Inferior parietal cortex (tissue), 1 donor: Measurements from ENCODE around the gene B4GALT2.

ENCODE experiments used
- DNase-seq: peaks from one replicate; pipeline ENCODE4 v3.0.0-alpha.2; 2016; ENCODE audit errors: extremely low spot score

Gene B4GALT2

GRCh38 chr1:43978551-43979260 lies at the start of gene B4GALT2:
Gene B4GALT2 (plus strand): TSS chr1:43979210. CDS start chr1:43981161, 1,951 bp downstream.
- no peak for DNase-seq

GRCh38 chr1:43930168-43930948 lies 48.7 kb upstream of the B4GALT2 start:
- DNase-seq, result no peak

- no peak for DNase-seq
Observed at GRCh38 chr1:43930949-43931275, 48.1 kb upstream of the B4GALT2 start.

GRCh38 chr1:43931711-43932660 lies 47.0 kb upstream of the B4GALT2 start:
- DNase-seq, result no peak

GRCh38 chr1:43932786-43933385 lies 46.1 kb upstream of the B4GALT2 start:
- DNase-seq, result no peak

- no peak for DNase-seq
Observed at GRCh38 chr1:43933386-43934100, 45.5 kb upstream of the B4GALT2 start, which contains the start of gene ARTN. Gene ARTN (plus strand): TSS chr1:43933801. CDS start chr1:43935657, 1,856 bp downstream.

- peak; percentile 68 for DNase-seq
Observed at GRCh38 chr1:43934101-43934985, 44.7 kb upstream of the B4GALT2 start.

GRCh38 chr1:43934986-43935324 lies 44.1 kb upstream of the B4GALT2 start:
- DNase-seq, result no peak

- no peak for DNase-seq
Observed at GRCh38 chr1:43935711-43936427, 43.1 kb upstream of the B4GALT2 start.

GRCh38 chr1:43936431-43937151 lies 42.4 kb upstream of the B4GALT2 start:
- DNase-seq, result no peak

GRCh38 chr1:43937179-43937865 lies 41.7 kb upstream of the B4GALT2 start:
- no peak for DNase-seq

- DNase-seq, result no peak
Observed at GRCh38 chr1:43938383-43938782, 40.6 kb upstream of the B4GALT2 start.

- DNase-seq, result no peak
Observed at GRCh38 chr1:43938892-43939587, 40.0 kb upstream of the B4GALT2 start.

- DNase-seq, result no peak
Observed at GRCh38 chr1:43942411-43942810, 36.6 kb upstream of the B4GALT2 start.

- no peak for DNase-seq
Observed at GRCh38 chr1:43944860-43945259, 34.1 kb upstream of the B4GALT2 start.

GRCh38 chr1:43945674-43946235 lies 33.3 kb upstream of the B4GALT2 start:
- DNase-seq, result no peak
